PC-3 (cell line): Measurements from ENCODE around the gene SLC17A7. TPM values are rescaled to one million over a fixed set of nuclear protein-coding genes. Genes with fewer than 3 reads are reported as not detected.

Source experiments
- ATAC-seq: fragments of 200-7000 bp; cut with Tn5 transposase; 2 replicates; pipeline ENCODE4 v1.9.1; 2020; ENCODE audit warnings: mild to moderate bottlenecking, moderate library complexity
- BruUV-seq: library from RNA; stranded (reverse); fragments of 400-500 nt; replicated peaks from 2 replicates; lab custom pipeline; 2021; lab: Mats Ljungman, UMichigan
- CTCF ChIA-PET: fragments of 300-600 bp; sonication (Branson Sonifier 250); formaldehyde crosslinking; loops from one replicate; lab custom pipeline; 2022; ENCODE audit warnings: antibody characterized with exemption; lab: Charles Lee
- POLR2A ChIA-PET: fragments of 300-600 bp; sonication (Branson Sonifier 250); formaldehyde crosslinking; loops from one replicate; lab custom pipeline; 2022; ENCODE audit warnings: antibody characterized with exemption; ENCODE audit not compliant: unreplicated experiment; lab: Charles Lee
- DNase-seq: peaks from one replicate; pipeline ENCODE4 v3.0.0-alpha.2; 2015
- H2AFZ ChIP-seq: fragments of 300-600 bp; sonication (generic); 2 replicates; pipeline ENCODE4 v1.6.0; 2016; ENCODE audit warnings: antibody characterized with exemption, low read length
- H3F3A ChIP-seq: fragments of 300-600 bp; sonication (generic); one replicate; pipeline ENCODE4 v1.6.0; 2017; ENCODE audit warnings: antibody characterized with exemption, low read length, control low read depth, mild to moderate bottlenecking; ENCODE audit not compliant: unreplicated experiment
- H3K27ac ChIP-seq: fragments of 300-600 bp; sonication (generic); 2 replicates; pipeline ENCODE4 v1.5.1; 2016; ENCODE audit warnings: mild to moderate bottlenecking, low read length
- H3K27me3 ChIP-seq: fragments of 300-600 bp; sonication (generic); 2 replicates; pipeline ENCODE4 v1.6.1; 2016; ENCODE audit warnings: low read length, mixed read lengths
- H3K36me3 ChIP-seq: fragments of 300-600 bp; sonication (generic); 2 replicates; pipeline ENCODE4 v1.6.1; 2016; ENCODE audit warnings: low read depth, mixed run types, low read length, mixed read lengths
- H3K4me1 ChIP-seq: fragments of 300-600 bp; sonication (generic); 2 replicates; pipeline ENCODE4 v1.5.1; 2016; ENCODE audit warnings: low read length; ENCODE audit not compliant: insufficient read depth
- H3K4me2 ChIP-seq: fragments of 300-600 bp; sonication (generic); 2 replicates; pipeline ENCODE4 v1.6.0; 2016; ENCODE audit warnings: low read length
- H3K4me3 ChIP-seq: fragments of 300-600 bp; sonication (generic); 2 replicates; pipeline ENCODE4 v1.5.1; 2016; ENCODE audit warnings: mild to moderate bottlenecking, low read length, mixed read lengths
- H3K79me2 ChIP-seq: fragments of 300-600 bp; sonication (generic); 2 replicates; pipeline ENCODE4 v1.6.1; 2017; ENCODE audit warnings: low read length, mixed read lengths
- H3K9ac ChIP-seq: fragments of 300-600 bp; sonication (generic); 2 replicates; pipeline ENCODE4 v1.6.0; 2016; ENCODE audit warnings: mild to moderate bottlenecking, low read length
- H3K9me2 ChIP-seq: fragments of 300-600 bp; sonication (generic); replicated peaks from 2 replicates; pipeline ENCODE4 v1.6.1; 2016; ENCODE audit warnings: mixed run types, low read length, mixed read lengths
- H3K9me3 ChIP-seq: fragments of 300-600 bp; sonication (generic); 2 replicates; pipeline ENCODE4 v1.6.1; 2016; ENCODE audit warnings: low read length, mixed read lengths
- H4K20me1 ChIP-seq: fragments of 300-600 bp; sonication (generic); 2 replicates; pipeline ENCODE4 v1.6.1; 2016; ENCODE audit warnings: low read length, mixed read lengths
- EZH2 ChIP-seq: fragments of 300-600 bp; sonication (generic); IDR thresholded peaks from one replicate; pipeline ENCODE4 v1.6.1; 2017; ENCODE audit warnings: antibody characterized with exemption, mild to moderate bottlenecking, low read length; ENCODE audit not compliant: unreplicated experiment
- EZH2phosphoT487 ChIP-seq: fragments of 300-600 bp; sonication (generic); IDR thresholded peaks from 2 replicates; pipeline ENCODE4 v1.6.1; 2018; ENCODE audit warnings: mild to moderate bottlenecking, antibody characterized with exemption, low read length, borderline replicate concordance
- intact Hi-C: fragments of 100-400 bp; cut with micrococcal nuclease; formaldehyde crosslinking; loops from 2 replicates; pipeline ENCODE4 v1.9.0; 2023
- total RNA-seq: library from RNA; depleted of rRNA; stranded (reverse); fragments of >200 nt; gene quantifications from 2 replicates; pipeline ENCODE4 v1.2.3, GENCODE V29; 2014
- TF ChIP-seq, protein P1 (sequence below): fragments of 300-600 bp; sonication (generic); conservative IDR thresholded peaks from 2 replicates; pipeline ENCODE4 v1.5.1; 2017; ENCODE audit warnings: antibody characterized with exemption, low read depth, mild to moderate bottlenecking, low read length

Gene SLC17A7
- total RNA-seq, 1 experiment from 2014 or later, result 0.11 TPM

DNA sequence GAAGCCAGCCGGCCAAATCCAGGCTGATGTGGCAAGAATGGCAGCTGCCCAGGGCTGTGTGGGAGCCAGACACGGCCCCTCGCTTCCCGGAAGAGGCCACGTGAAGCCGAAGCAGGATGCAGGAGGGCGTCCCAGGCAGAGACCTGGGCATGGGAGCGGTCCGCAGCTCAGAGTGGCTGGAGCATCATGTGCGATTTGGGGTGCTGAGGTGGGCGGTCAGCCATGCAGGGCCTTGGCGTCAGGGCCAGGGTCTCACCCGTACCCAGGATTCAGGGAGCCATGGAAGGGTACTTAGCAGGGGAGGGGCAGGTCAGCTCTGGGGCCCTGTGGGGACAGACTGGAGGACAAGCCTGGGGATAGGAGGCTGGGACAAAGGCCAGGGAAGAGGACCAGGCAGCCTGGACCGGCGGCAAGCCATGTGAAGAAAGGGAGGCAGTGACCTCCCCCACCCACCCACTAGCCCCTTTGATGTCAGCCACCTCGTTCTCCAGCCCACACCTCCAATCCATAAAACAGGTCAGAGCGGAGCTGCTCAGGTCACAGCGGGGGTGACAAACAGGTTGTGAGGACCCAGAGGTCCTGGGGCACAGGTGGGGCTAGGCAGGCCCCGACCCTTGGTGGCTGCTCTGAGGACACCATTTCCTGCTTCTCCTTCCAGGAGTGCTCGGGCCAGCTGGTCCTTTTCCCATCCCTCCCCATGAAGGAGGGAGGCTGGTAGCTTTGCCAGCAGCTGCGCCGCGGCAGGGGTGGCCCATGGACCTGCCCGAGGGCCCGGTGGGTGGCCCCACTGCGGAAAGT is 51.0 kb downstream of the SLC17A7 start:
- H3K4me2 ChIP-seq, result no peak overlapping the region
- ChIA-PET CTCF (interaction anchor here (1.3 kb wide), 1 partner anchor 52 kb away, joined by 6 read pairs; no protein-coding TSS in a partner anchor), POLR2A (no interaction called here)
- TF ChIP-seq EZH2phosphoT487 (no peak), EZH2 (no peak)
- TF ChIP-seq, protein P1, sequence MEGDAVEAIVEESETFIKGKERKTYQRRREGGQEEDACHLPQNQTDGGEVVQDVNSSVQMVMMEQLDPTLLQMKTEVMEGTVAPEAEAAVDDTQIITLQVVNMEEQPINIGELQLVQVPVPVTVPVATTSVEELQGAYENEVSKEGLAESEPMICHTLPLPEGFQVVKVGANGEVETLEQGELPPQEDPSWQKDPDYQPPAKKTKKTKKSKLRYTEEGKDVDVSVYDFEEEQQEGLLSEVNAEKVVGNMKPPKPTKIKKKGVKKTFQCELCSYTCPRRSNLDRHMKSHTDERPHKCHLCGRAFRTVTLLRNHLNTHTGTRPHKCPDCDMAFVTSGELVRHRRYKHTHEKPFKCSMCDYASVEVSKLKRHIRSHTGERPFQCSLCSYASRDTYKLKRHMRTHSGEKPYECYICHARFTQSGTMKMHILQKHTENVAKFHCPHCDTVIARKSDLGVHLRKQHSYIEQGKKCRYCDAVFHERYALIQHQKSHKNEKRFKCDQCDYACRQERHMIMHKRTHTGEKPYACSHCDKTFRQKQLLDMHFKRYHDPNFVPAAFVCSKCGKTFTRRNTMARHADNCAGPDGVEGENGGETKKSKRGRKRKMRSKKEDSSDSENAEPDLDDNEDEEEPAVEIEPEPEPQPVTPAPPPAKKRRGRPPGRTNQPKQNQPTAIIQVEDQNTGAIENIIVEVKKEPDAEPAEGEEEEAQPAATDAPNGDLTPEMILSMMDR, result no peak
- intact Hi-C loops, result no loop called here
- no peaks in the 10 kb centered on the region for H3K79me2 ChIP-seq
- H3K36me3 ChIP-seq, result no peaks in the 10 kb centered on the region
- H3K4me1 ChIP-seq, result 0 out of 2 replicates have a peak, but pooled peaks cover 3% of the 10 kb centered on the region
- H3K9ac ChIP-seq, result no peak overlapping the region
- no peaks in the 10 kb centered on the region for H3K9me3 ChIP-seq
- H4K20me1 ChIP-seq, result no peaks in the 10 kb centered on the region
- no peak overlapping the region for H3K27ac ChIP-seq
- H2AFZ ChIP-seq, result no peak overlapping the region
- no peaks in the 10 kb centered on the region for H3K9me2 ChIP-seq
- H3K27me3 ChIP-seq, result no peaks in the 10 kb centered on the region
- DNase-seq (no peak), ATAC-seq (no peak)
- no TSS peak for BruUV-seq
- H3F3A ChIP-seq, result no peaks in the 10 kb centered on the region
- H3K4me3 ChIP-seq, result no peak overlapping the region

DNA sequence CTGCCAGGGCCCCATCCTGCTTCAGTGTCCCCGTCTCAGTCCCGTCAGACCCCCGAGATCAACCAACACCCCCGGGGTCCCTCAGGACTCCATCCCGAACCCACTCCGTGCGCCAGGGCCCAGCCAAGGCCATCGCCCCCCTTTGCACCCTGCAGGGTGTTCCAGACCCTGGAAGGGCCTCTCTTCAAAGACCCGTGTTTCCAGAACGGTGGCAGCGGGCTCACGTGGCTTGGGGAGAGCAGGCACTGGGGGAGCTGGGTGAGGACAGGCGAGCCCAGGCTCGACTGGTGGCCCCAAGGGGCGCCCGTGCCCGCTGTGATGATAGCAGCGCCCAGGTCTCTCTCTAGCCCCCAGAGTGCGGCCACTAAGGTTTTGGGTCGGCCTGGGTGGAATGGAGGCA is 51.9 kb downstream of the SLC17A7 start:
- TF ChIP-seq, protein P1, result no peak
- no peak for TF ChIP-seq EZH2
- no peak for TF ChIP-seq EZH2phosphoT487
- no peak overlapping the region for H3K4me2 ChIP-seq
- H4K20me1 ChIP-seq, result no peaks in the 10 kb centered on the region
- no peaks in the 10 kb centered on the region for H3K9me2 ChIP-seq
- no peak overlapping the region for H3K27ac ChIP-seq
- no peaks in the 10 kb centered on the region for H3K9me3 ChIP-seq
- H3F3A ChIP-seq, result no peaks in the 10 kb centered on the region
- intact Hi-C loops, result no loop called here
- ChIA-PET POLR2A (no interaction called here), CTCF (no interaction called here)
- H2AFZ ChIP-seq, result no peak overlapping the region
- no peak for DNase-seq
- H3K27me3 ChIP-seq, result no peaks in the 10 kb centered on the region
- no peak overlapping the region for H3K4me3 ChIP-seq
- no peak overlapping the region for H3K9ac ChIP-seq
- no peak for ATAC-seq
- BruUV-seq, result no TSS peak
- H3K36me3 ChIP-seq, result no peaks in the 10 kb centered on the region
- H3K79me2 ChIP-seq, result no peaks in the 10 kb centered on the region
- 0 out of 2 replicates have a peak, but pooled peaks cover 3% of the 10 kb centered on the region for H3K4me1 ChIP-seq

DNA sequence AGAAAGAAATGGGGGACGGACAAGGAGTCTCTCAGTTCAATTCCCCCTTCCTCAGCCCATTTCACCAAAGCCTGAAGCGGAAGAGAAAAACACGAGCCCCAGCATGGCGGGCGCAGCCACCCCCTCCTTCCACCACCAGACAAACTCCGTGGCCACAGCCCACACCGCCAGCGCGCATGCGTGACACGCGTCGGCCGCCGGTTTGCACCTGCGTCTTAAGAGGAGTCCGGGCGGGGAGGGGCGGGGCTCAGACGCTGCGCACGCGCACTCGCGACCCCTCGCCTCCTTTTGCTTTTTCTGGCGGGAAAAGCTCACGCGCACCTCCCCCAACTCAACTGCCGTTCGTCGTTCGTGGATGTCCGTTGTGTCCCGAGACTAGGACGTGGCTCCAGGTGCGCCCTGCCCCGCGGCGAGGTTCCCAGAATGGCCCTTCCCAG is 53.4 kb downstream of the SLC17A7 start, which contains the start of gene KASH5:
KASH5 (plus strand) TSS at position 314 of the 437 bp plus-strand sequence. CDS start 2,635 bp downstream, outside the sequence.
- TF ChIP-seq, protein P1, result no peak
- TF ChIP-seq EZH2phosphoT487, result no peak
- TF ChIP-seq EZH2, result no peak
- Histone ChIP-seq H2AFZ (no peak within 1 kb of the TSS), H3K4me3 (no peak within 1 kb of the TSS), H3K27ac (no peak within 1 kb of the TSS), H3K9me3 (peaks cover 2% of the 10 kb centered on the region; the same call in 1 of the 2 replicates), H3K79me2 (no peaks in the 10 kb centered on the region), H3K9ac (no peak within 1 kb of the TSS), H3K4me1 (0 out of 2 replicates have a peak, but pooled peaks cover 3% of the 10 kb centered on the region), H3K27me3 (no peaks in the 10 kb centered on the region), H3K9me2 (no peaks in the 10 kb centered on the region), H4K20me1 (no peaks in the 10 kb centered on the region), H3K4me2 (no peak within 1 kb of the TSS), H3F3A (no peaks in the 10 kb centered on the region), H3K36me3 (no peaks in the 10 kb centered on the region)
- no peak for ATAC-seq
- no TSS peak for BruUV-seq
- intact Hi-C loops, result no loop called here
- ChIA-PET CTCF (no interaction called here), POLR2A (no interaction called here)
- peak; percentile 42 for DNase-seq
